ENCODE data around the gene GMDS. TPM values are rescaled to one million over a fixed set of nuclear protein-coding genes. Genes with fewer than 3 reads are reported as not detected.

Gene GMDS
- total and polyA plus RNA-seq, 9 donors, result 6.6 to 20.6 (median 11.0) TPM

DNA sequence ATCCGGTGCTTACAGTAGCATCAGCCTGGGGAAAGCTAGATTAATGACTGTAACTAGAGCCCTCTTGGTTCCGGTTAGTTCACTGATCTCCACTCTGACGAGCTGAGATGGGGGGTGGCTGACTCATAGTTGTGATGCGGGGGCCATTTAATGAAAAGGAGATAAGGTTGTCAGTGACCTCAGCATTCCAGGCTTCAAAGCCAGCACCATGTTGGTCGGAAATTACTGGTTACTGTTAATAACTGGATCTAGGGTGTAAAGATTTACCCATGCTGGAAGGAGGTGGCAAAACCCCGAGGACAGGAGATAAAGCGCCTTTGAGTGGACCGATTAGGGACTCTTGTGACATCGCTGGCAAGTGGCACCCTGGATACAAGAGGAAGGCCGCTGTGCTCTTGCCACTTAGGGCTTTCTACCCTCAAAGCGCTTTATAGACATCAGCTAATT, 614.6 kb downstream of the GMDS start:
- Histone ChIP-seq H3K4me3 (no peak overlapping the region), H3K27me3 (no peaks in the 10 kb centered on the region), H3K27ac (no peak overlapping the region), H3K9me3 (no peaks in the 10 kb centered on the region), H3K36me3 (no peaks in the 10 kb centered on the region), H3K4me1 (ENCODE audit: insufficient read depth) (no peaks in the 10 kb centered on the region)
- DNase-seq, result no peak
- intact Hi-C loops (cut with DNase I), result no loop called here
- TF ChIP-seq, protein P1, sequence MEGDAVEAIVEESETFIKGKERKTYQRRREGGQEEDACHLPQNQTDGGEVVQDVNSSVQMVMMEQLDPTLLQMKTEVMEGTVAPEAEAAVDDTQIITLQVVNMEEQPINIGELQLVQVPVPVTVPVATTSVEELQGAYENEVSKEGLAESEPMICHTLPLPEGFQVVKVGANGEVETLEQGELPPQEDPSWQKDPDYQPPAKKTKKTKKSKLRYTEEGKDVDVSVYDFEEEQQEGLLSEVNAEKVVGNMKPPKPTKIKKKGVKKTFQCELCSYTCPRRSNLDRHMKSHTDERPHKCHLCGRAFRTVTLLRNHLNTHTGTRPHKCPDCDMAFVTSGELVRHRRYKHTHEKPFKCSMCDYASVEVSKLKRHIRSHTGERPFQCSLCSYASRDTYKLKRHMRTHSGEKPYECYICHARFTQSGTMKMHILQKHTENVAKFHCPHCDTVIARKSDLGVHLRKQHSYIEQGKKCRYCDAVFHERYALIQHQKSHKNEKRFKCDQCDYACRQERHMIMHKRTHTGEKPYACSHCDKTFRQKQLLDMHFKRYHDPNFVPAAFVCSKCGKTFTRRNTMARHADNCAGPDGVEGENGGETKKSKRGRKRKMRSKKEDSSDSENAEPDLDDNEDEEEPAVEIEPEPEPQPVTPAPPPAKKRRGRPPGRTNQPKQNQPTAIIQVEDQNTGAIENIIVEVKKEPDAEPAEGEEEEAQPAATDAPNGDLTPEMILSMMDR (IDR thresholded peaks at IDR 0.05), result no peak
- TF ChIP-seq EP300 (IDR thresholded peaks at IDR 0.05) (no peak), POLR2A (IDR thresholded peaks at IDR 0.05) (no peak)
- WGBS, 3 donors, result 82 to 84% (median 84%) methylated on average over 11 of the region's 11 CpGs

DNA sequence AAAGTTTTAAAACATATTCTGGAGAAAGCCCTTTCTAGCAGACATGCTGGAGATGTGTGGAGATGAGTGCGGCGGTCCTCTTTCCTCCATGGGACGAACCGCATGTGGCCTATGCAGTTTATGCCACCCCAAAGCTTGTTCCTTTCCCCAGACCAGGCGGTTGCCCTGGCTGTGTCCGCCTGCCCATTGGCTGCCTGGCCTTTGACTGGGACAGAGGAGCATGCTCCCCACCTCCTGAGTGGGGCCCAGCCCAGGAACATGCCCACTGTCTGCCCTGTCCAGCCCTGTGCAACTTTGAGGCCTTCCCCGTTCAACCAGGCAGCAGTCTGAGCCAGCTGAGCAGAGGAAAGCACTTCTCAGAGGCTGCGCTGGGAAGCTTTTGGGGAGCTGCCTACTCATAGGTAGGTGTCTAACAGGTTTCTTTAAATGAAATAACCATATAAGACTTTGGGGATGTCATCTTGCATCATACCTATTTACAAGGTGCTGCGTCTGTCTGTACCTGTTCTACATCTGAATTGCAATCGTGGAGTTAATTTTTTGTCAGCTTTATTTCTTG, 615.1 kb downstream of the GMDS start:
- TF ChIP-seq POLR2A (IDR thresholded peaks at IDR 0.05) (no peak), EP300 (IDR thresholded peaks at IDR 0.05) (no peak)
- TF ChIP-seq, protein P1 (IDR thresholded peaks at IDR 0.05), result no peak
- 91 to 99% (median 97%) methylated on average over 10 of the region's 10 CpGs for WGBS, 3 donors
- DNase-seq, result no peak
- Histone ChIP-seq H3K36me3 (no peaks in the 10 kb centered on the region), H3K27ac (no peak overlapping the region), H3K9me3 (no peaks in the 10 kb centered on the region), H3K4me1 (ENCODE audit: insufficient read depth) (no peaks in the 10 kb centered on the region), H3K4me3 (no peak overlapping the region), H3K27me3 (no peaks in the 10 kb centered on the region)
- intact Hi-C loops (cut with DNase I), result no loop called here

DNA sequence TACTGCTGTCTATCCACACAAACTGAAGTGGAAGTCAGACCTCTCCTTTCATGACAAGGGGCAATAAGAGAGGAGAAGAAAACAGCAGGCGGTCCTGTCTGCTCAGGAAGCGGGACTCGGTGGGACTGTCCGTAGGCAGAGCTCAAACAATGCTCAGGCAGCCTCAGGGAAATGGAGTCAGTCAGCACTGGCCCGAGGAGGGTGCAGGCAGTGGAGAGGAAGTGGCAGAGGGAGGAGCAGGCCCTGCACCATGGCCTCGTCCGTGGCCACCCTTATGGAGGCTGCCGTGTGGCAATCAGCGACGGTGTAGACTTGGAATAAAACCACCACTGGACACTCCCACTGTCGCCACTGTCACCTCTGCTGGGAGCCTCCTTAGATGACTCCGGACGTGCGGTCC, 616.1 kb downstream of the GMDS start:
- Histone ChIP-seq H3K4me1 (ENCODE audit: insufficient read depth) (peaks cover 2% of the 10 kb centered on the region), H3K4me3 (no peak overlapping the region), H3K9me3 (no peaks in the 10 kb centered on the region), H3K27ac (no peak overlapping the region), H3K36me3 (no peaks in the 10 kb centered on the region), H3K27me3 (no peaks in the 10 kb centered on the region)
- 94 to 97% (median 95%) methylated on average over 14 of the region's 14 CpGs for WGBS, 3 donors
- DNase-seq, result no peak
- intact Hi-C loops (cut with DNase I), result no loop called here
- TF ChIP-seq POLR2A (IDR thresholded peaks at IDR 0.05), result no peak
- no peak for TF ChIP-seq EP300 (IDR thresholded peaks at IDR 0.05)
- TF ChIP-seq, protein P1 (IDR thresholded peaks at IDR 0.05), result no peak

DNA sequence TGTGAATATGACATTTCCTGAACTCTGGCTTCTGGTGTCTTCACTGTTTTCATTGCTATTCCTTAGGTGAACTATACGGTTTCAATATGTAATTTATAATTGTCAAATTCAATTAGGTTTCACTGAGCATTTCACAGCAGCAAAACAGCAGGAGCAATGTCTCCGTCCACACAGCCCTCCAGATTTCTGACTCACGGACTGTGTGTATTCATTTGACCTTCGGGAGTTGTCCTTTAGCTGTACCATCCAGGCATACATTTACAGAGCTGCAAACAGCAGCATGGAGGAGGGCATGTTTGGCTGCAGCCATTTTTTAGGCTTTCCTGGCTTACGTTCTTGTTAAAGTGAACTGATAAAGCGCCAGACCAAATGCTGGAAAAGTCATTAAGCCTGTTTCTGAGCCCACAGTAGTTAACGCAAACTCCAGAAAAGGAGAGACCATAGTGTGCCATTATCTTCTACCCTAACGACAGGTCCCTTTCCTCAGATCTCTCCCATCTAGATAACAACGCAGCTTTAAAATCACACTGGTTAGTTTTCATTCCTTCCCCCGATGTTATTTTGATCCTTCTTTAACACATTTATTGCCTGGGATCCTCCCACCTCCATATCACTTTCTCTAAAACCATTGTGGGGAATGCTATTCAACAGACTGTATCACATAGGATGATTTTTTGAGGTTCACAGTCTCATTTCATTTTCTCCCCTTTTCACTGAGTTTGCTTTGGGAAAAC, 617.4 kb downstream of the GMDS start:
- Histone ChIP-seq H3K27ac (no peak overlapping the region), H3K27me3 (no peaks in the 10 kb centered on the region), H3K4me3 (no peak overlapping the region), H3K4me1 (ENCODE audit: insufficient read depth) (peaks cover 2% of the 10 kb centered on the region), H3K36me3 (no peaks in the 10 kb centered on the region), H3K9me3 (no peaks in the 10 kb centered on the region)
- WGBS, 3 donors, result 71 to 87% (median 78%) methylated on average over 10 of the region's 10 CpGs
- no peak for DNase-seq
- intact Hi-C loops (cut with DNase I), result no loop called here
- TF ChIP-seq, protein P1 (IDR thresholded peaks at IDR 0.05), result no peak
- TF ChIP-seq EP300 (IDR thresholded peaks at IDR 0.05) (no peak), POLR2A (IDR thresholded peaks at IDR 0.05) (no peak)

Measured in ovary (tissue), 9 donors.